Measurements from ENCODE around the gene DSE. TPM values are rescaled to one million over a fixed set of nuclear protein-coding genes. Genes with fewer than 3 reads are reported as not detected.
"Not testable (repeated sequence)": the region's sequence is repeated elsewhere in the genome, so short reads cannot be mapped to it uniquely, and the experiment has no call there.

The DSE gene
- total RNA-seq, 1 donor from 2014 or later: 23.4 TPM

DNA sequence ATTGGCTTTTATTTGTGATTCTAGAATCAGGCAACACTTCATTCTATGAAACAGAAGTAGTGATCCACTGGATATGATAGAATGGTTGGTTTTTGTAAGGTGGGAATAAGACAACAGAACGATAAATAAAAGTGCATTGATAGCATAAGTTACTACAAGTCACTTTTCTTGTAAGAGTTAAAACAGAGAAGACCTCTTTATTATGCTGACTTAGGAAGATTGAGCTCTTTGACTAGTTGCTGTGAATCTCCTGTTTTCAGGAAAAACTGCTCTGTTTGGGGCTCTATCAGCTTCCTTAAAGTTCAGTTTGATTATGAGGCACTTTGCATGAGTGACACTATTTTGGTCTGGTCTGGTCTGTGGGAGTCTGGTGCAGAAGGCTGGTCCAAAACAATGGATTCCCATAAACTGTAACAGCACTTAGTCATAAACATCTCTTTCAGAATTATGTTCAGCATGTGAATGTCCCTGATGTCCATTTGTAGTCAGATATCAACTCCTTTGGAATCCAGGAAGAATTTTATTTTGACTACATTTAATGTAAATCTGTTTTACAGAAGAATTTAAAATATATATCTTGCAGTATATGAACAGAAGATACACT is 35.0 kb upstream of the DSE start:
- Mint-ChIP-seq H3K36me3 (ENCODE audit: low read depth) (no peaks in the 10 kb centered on the region), H3K27me3 (no peaks in the 10 kb centered on the region), H3K4me3 (no peak overlapping the region), H3K9me3 (peaks cover 8% of the 10 kb centered on the region), H3K27ac (no peak overlapping the region), H3K4me1 (peaks cover 3% of the 10 kb centered on the region)
- ATAC-seq (ENCODE audit: low read depth): no peak
- CTCF ChIA-PET: no interaction called here
- DNase-seq: no peak
- TF ChIP-seq, protein P1, sequence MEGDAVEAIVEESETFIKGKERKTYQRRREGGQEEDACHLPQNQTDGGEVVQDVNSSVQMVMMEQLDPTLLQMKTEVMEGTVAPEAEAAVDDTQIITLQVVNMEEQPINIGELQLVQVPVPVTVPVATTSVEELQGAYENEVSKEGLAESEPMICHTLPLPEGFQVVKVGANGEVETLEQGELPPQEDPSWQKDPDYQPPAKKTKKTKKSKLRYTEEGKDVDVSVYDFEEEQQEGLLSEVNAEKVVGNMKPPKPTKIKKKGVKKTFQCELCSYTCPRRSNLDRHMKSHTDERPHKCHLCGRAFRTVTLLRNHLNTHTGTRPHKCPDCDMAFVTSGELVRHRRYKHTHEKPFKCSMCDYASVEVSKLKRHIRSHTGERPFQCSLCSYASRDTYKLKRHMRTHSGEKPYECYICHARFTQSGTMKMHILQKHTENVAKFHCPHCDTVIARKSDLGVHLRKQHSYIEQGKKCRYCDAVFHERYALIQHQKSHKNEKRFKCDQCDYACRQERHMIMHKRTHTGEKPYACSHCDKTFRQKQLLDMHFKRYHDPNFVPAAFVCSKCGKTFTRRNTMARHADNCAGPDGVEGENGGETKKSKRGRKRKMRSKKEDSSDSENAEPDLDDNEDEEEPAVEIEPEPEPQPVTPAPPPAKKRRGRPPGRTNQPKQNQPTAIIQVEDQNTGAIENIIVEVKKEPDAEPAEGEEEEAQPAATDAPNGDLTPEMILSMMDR (IDR thresholded peaks at IDR 0.05): no peak
- intact Hi-C loops (cut with micrococcal nuclease): no loop called here
- POLR2A ChIA-PET: no interaction called here

DNA sequence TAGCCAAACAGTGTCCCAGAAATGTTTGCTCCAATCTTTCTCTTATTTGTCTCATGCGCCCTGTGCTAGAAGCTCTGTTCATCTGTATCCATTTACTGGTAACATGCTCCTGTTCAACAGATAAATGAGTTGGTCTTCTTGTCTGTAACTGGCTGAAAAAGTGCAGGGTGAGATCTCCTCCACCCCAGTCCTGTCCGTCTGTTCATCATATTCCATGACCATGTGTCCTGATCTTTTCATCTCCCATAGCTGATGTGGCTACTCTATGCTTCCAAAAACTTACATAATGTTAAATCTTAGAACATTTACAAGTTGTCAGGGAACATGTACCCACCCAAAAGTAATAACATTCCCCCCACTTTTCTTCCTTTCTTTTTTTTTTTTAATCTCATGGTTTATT is 31.8 kb upstream of the DSE start:
- no peaks in the 10 kb centered on the region for H3K27me3 Mint-ChIP-seq
- no peak overlapping the region for H3K27ac Mint-ChIP-seq
- ATAC-seq (ENCODE audit: low read depth): no peak
- H3K9me3 Mint-ChIP-seq: peaks cover 8% of the 10 kb centered on the region
- TF ChIP-seq, protein P1 (IDR thresholded peaks at IDR 0.05): no peak
- no peak overlapping the region for H3K4me3 Mint-ChIP-seq
- peaks cover 3% of the 10 kb centered on the region for H3K4me1 Mint-ChIP-seq
- ChIA-PET POLR2A (no interaction called here), CTCF (no interaction called here)
- no peaks in the 10 kb centered on the region for H3K36me3 Mint-ChIP-seq (ENCODE audit: low read depth)
- no peak for DNase-seq
- intact Hi-C loops (cut with micrococcal nuclease): no loop called here

DNA sequence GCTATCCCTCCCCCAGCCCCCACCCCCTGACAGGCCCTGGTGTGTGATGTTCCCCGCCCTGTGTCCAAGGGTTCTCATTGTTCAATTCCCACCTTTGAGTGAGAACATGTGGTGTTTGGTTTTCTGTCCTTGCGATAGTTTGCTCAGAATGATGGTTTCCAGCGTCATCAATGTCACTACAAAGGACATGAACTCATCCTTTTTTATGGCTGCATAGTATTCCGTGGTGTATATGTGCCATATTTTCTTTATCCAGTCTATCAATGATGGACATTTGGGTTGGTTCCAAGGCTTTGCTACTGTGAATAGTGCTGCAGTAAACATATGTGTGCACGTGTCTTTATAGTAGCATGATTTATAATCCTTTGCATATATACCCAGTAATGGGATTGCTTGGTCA is 30.1 kb upstream of the DSE start:
- H3K4me1 Mint-ChIP-seq; intact Hi-C loops (cut with micrococcal nuclease); H3K27me3 Mint-ChIP-seq; H3K36me3 Mint-ChIP-seq (ENCODE audit: low read depth); DNase-seq; CTCF ChIA-PET; H3K27ac Mint-ChIP-seq; POLR2A ChIA-PET; ATAC-seq (ENCODE audit: low read depth); H3K9me3 Mint-ChIP-seq; H3K4me3 Mint-ChIP-seq: not testable (repeated sequence)

DNA sequence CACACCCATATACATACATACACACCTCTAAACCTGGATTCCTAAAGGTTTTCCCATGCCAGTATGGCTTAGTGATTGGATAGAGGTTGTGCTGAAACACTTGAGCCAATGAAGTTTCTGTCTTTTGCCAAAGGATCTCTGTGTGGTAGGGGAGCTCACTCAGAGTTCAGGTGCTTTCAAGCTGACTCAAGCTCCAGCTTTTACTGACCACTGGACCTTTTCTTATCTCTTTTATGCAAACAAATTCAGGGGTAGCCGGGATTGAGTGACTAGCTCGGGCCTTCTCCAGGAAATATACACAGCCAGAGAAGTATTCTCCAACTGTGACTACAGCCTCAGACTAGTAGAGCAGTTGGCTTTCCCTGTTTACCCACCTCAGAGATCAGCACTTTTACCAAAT is 21.5 kb upstream of the DSE start:
- ChIA-PET CTCF (no interaction called here), POLR2A (no interaction called here)

DNA sequence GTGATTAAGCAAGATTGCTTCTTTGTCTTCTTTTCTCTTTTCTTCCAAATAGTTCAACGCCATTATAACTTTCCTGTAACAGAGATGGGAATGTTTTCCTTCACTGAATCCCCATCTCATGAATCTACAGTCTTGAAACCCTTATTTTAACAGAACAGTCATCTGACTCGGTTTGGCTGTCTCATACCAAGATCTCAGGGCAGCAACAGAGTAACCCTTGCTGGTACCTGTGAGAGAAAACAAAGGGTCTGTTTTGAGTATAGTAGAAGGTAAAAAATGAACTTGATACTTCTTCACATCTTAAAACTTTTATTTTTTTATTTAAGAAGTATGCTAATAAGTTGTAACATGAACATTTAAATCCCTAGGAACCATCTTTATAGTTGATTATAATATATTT is 19.6 kb upstream of the DSE start:
- Mint-ChIP-seq H3K27ac (no peak overlapping the region), H3K4me3 (no peak overlapping the region), H3K27me3 (no peaks in the 10 kb centered on the region), H3K9me3 (no peaks in the 10 kb centered on the region), H3K4me1 (no peaks in the 10 kb centered on the region), H3K36me3 (ENCODE audit: low read depth) (no peaks in the 10 kb centered on the region)
- no peak for DNase-seq
- ChIA-PET CTCF (no interaction called here), POLR2A (no interaction called here)
- ATAC-seq (ENCODE audit: low read depth): no peak
- TF ChIP-seq, protein P1 (IDR thresholded peaks at IDR 0.05): no peak
- intact Hi-C loops (cut with micrococcal nuclease): no loop called here

More for the DNA sequence above, 21.5 kb upstream of the DSE start:
- ATAC-seq (ENCODE audit: low read depth) (no peak), DNase-seq (no peak)
- Mint-ChIP-seq H3K36me3 (ENCODE audit: low read depth) (no peaks in the 10 kb centered on the region), H3K4me3 (no peak overlapping the region), H3K4me1 (no peaks in the 10 kb centered on the region), H3K9me3 (no peaks in the 10 kb centered on the region), H3K27me3 (no peaks in the 10 kb centered on the region), H3K27ac (no peak overlapping the region)
- intact Hi-C loops (cut with micrococcal nuclease): no loop called here
- TF ChIP-seq, protein P1 (IDR thresholded peaks at IDR 0.05): no peak
